ENCODE measurements around the gene C12orf54. TPM values are rescaled to one million over a fixed set of nuclear protein-coding genes. Genes with fewer than 3 reads are reported as not detected.

Gene C12orf54
- total and polyA plus RNA-seq, 10 of the 15 experiments (the other 5 are each of a cell fraction or from before 2014, with no cell fraction given), result 0.79 to 7.8 (median 4.2) TPM

DNA sequence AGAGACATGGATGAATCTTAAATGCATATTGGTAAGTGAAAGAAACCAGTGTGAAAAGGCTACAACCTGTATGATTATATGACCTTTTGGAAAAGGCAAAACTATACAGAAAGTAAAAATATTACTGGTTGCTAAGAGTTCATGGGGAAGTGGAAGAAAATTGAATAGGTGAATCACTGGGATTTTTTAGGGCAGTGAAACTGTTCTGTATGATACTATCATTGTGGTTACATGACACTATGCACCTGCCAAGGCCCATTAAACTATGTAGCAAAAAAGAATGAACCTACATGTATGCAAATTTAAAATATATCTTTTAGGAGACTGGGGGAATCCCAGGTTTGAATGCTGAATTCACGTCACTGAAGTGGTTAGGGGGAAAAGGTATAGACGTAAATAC is 30.6 kb downstream of the C12orf54 start (continued):
- TF ChIP-seq, protein P1, sequence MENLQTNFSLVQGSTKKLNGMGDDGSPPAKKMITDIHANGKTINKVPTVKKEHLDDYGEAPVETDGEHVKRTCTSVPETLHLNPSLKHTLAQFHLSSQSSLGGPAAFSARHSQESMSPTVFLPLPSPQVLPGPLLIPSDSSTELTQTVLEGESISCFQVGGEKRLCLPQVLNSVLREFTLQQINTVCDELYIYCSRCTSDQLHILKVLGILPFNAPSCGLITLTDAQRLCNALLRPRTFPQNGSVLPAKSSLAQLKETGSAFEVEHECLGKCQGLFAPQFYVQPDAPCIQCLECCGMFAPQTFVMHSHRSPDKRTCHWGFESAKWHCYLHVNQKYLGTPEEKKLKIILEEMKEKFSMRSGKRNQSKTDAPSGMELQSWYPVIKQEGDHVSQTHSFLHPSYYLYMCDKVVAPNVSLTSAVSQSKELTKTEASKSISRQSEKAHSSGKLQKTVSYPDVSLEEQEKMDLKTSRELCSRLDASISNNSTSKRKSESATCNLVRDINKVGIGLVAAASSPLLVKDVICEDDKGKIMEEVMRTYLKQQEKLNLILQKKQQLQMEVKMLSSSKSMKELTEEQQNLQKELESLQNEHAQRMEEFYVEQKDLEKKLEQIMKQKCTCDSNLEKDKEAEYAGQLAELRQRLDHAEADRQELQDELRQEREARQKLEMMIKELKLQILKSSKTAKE (IDR thresholded peaks at IDR 0.05; ENCODE audit: low read depth, poor library complexity, severe bottlenecking), result peak; percentile 23
- TF ChIP-seq NFIC (IDR thresholded peaks at IDR 0.05; ENCODE audit: low read depth, low read length) (peak; percentile 88; the same call in 1 of the 2 replicates), ZBED1 (IDR thresholded peaks at IDR 0.05; ENCODE audit: borderline replicate concordance) (peak; percentile 49; the same call in 1 of the 2 replicates), NFXL1 (IDR thresholded peaks at IDR 0.05; ENCODE audit: borderline replicate concordance) (no peak), BHLHE40 (IDR thresholded peaks at IDR 0.05; ENCODE audit: borderline replicate concordance in 1 of 2, low read depth in 2 of 2, low read length in 1 of 2) (peak in 1 of 2 experiments; percentile 63; a peak in 1 of 4 replicates), RUNX3 (IDR thresholded peaks at IDR 0.05; ENCODE audit: low read length) (peak; percentile 92), NFYB (IDR thresholded peaks at IDR 0.05; ENCODE audit: insufficient read depth, low read depth, low read length) (peak; percentile 39; the same call in 1 of the 2 replicates), HDAC2 (IDR thresholded peaks at IDR 0.05) (no peak), SMC3 (IDR thresholded peaks at IDR 0.05; ENCODE audit: borderline replicate concordance, low read length) (no peak), CREM (IDR thresholded peaks at IDR 0.05; ENCODE audit: low read depth) (peak; percentile 55; the same call in 1 of the 2 replicates), SIN3A (IDR thresholded peaks at IDR 0.05; ENCODE audit: low read depth, low read length) (no peak), ZNF217 (IDR thresholded peaks at IDR 0.05) (0 out of 2 replicates have a peak, but pooled peaks have one; percentile 36), CBFB (IDR thresholded peaks at IDR 0.05; ENCODE audit: low read depth) (peak; percentile 61; the same call in 1 of the 2 replicates), GABPA (IDR thresholded peaks at IDR 0.05; ENCODE audit: low read depth) (0 out of 2 replicates have a peak, but pooled peaks have one; percentile 27), ATF7 (IDR thresholded peaks at IDR 0.05; ENCODE audit: low read depth) (peak; percentile 69; the same call in 1 of the 2 replicates), CREB1 (IDR thresholded peaks at IDR 0.05; ENCODE audit: low read depth) (peak; percentile 43; the same call in 1 of the 2 replicates), TCF12 (IDR thresholded peaks at IDR 0.05; ENCODE audit: low read depth, low read length) (peak; percentile 70; the same call in 1 of the 2 replicates), MTA2 (IDR thresholded peaks at IDR 0.05; ENCODE audit: low read depth) (peak; percentile 75), SPI1 (IDR thresholded peaks at IDR 0.05; ENCODE audit: borderline replicate concordance, insufficient read depth, low read depth, low read length) (peak; percentile 78), STAT1 (conservative IDR thresholded peaks at IDR 0.05) (no peak)
- TF ChIP-seq, protein P2, sequence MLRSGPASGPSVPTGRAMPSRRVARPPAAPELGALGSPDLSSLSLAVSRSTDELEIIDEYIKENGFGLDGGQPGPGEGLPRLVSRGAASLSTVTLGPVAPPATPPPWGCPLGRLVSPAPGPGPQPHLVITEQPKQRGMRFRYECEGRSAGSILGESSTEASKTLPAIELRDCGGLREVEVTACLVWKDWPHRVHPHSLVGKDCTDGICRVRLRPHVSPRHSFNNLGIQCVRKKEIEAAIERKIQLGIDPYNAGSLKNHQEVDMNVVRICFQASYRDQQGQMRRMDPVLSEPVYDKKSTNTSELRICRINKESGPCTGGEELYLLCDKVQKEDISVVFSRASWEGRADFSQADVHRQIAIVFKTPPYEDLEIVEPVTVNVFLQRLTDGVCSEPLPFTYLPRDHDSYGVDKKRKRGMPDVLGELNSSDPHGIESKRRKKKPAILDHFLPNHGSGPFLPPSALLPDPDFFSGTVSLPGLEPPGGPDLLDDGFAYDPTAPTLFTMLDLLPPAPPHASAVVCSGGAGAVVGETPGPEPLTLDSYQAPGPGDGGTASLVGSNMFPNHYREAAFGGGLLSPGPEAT (IDR thresholded peaks at IDR 0.05; ENCODE audit: low read depth), result peak; percentile 69
